Jurkat, Clone E6-1 (cell line): ENCODE measurements around the gene TMEM183A.

Experiments
- DNase-seq: peaks from one replicate; pipeline ENCODE4 v3.0.0-alpha.2; 2011; ENCODE audit warnings: low read depth, low spot score
- H3K4me3 ChIP-seq: 2 replicates; pipeline ENCODE4 v1.5.1; 2011; ENCODE audit warnings: mild to moderate bottlenecking, low read length, control low read depth, moderate library complexity

Gene TMEM183A

DNA sequence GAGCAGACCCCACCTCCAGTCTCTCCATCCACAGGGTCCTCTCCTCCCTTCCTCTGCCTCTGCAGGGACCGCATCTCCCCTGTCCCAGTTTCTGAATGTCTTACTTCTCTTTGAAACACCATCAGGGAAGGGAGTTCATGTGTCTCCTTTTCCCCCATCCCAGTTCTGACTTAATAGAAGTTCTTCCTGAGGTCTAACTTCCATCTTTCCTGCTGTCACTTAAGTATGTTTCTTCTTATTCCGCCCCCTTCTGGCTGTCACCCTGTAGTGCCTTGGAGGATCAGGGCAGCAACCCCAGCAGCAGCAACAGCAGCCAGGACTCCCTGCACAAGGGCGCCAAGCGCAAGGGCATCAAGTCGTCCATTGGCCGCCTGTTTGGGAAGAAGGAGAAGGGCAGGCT, 49.3 kb downstream of the TMEM183A start:
- DNase-seq: no peak
- H3K4me3 ChIP-seq: no peak overlapping the region

DNA sequence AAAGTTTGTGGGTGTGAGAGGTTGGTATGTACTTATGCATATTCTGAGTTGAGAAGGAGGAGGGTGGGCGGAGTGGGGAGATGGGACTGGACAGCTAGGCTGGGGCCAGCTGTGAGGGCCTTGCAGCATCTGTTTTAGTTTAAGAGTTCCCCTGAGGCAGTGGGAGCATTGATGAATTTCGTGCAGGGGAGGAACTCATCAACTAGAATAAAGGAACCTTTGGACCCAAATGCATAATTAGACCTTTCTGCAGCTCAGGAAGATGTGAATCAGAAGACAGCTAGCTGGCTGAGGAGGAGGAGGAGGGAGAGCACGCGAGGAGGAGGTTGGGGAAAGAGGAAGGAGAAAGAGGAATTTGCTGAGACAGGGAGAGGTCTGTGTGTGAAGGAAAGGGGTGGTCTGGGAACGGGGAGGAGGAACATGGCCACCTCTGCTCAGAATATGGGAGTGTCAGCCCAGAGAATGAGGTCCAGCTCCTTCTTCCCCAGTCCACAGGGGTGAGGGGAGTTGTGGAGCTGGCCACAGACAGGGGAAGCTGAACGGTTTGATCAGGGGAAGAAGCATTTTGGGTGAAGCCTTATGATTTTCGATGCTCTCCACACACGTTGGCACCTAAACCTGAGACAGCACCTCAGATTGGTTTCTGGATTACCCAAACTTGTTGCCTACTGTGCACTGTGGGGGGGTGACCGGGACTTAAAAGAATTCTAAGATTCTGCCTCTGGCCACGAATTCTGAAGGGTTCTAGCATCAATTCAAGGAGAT, 50.9 kb downstream of the TMEM183A start:
- DNase-seq: no peak
- H3K4me3 ChIP-seq: no peak overlapping the region

DNA sequence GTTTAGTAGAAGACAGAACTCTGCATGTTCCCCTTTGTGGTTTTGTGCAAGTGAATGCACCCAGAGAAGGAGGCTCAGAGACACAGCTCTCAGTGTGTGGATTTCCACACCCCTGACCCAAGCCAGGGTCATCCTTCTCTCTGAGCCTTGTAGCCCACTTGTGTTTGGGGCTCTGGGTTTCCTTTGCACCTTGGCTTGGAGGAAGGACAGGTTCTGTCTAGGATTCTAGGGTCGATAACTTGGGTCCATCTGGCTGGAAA, 51.4 kb downstream of the TMEM183A start:
- no peak overlapping the region for H3K4me3 ChIP-seq
- DNase-seq: no peak

GRCh38 chr1:203059485-203059884, 52.3 kb downstream of the TMEM183A start:
- no peak for DNase-seq
- H3K4me3 ChIP-seq: no peak overlapping the region

DNA sequence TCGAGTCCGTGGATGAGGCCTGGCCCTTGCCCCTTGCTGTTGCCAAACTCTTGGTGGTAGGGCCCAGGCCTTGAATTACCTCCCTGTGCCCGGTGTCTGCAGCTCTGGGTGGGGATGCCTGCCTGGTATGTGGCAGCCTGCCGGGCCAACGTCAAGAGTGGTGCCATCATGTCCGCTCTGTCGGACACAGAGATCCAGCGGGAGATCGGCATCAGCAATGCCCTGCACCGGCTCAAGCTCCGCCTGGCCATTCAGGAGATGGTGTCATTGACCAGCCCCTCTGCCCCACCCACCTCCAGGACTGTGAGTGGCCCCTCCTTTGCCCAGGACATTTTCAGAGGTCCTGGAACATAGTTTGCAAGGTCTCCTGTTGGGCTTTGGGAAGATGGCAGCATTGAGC, 52.9 kb downstream of the TMEM183A start:
- no peak for DNase-seq
- no peak overlapping the region for H3K4me3 ChIP-seq

GRCh38 chr1:203063287-203063686, 56.1 kb downstream of the TMEM183A start:
- no peak for DNase-seq
- H3K4me3 ChIP-seq: no peak overlapping the region

DNA sequence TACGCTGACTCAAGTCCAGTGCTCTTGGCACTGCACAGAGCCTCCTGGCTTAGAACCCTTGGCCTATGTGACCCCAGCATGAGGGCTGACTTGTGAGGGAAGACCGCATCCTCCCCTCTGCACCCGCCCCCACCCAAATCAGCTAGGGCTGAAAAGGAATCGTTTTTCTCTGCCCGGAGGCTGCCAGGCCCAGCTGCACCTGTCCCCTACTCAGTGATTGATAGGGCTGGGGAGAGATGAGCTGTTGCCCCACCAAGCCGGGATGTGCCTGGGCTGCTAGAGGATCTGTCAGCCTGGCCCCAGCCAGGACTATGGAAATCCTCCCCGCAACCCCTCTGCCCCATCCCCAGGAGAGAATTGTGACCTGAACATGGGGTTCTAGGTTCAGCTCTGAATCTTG, 58.0 kb downstream of the TMEM183A start:
- no peak for DNase-seq
- H3K4me3 ChIP-seq: no peak overlapping the region

DNA sequence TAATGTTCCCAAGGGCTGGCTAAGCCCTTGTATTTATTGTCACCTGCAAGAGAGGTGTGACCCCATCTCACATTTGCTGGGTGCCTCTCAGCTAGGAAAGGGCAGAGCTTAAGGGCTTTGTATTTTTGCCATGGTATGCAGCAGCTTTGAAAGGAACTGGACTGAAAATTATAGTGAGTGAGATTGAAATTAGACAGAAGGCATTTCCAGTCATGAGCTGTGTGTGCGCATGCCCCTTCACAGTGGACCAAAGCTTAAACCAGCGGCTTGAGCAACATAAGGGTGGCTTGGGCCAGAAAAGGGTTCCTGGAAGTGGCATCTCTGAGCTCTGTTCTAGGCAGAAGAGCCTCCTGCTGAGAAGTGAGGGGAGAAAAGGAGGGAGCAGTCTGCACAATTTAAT, 58.8 kb downstream of the TMEM183A start:
- H3K4me3 ChIP-seq: no peak overlapping the region
- no peak for DNase-seq

GRCh38 chr1:203066965-203067364, 59.8 kb downstream of the TMEM183A start:
- DNase-seq: no peak
- H3K4me3 ChIP-seq: no peak overlapping the region

DNA sequence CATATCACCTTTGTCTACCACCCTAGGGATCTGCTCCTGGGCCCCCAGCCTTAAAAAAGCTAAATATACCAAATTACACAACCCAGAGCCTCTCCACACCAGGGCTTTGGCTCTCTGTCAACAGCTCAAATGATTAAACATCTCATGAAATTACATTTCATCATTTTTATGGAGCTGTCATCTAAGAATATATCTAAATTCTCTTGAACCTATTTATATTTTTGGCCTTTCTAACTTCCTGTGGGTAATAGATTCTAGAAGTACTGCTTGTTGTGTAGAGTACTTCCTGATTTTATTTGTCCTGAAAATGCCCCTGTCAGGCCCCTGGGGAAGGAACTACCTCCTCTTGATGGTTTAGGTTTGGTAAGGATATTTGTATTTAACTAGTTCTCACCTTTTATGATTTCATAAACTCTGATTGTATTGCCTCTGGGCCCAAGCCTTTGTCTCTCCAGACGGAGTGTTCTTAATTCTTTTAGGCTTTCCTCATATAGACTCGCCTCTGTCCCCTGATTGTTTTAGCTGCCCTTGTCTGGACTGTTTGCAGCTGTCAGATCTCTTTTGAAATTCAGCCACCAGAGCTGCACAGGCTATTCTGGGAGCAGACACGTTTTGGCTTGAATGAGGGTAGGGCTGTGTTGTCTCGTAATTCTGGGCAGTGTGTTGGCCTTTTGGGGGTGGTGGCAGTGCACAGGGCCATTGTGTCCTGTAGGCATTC, 62.0 kb downstream of the TMEM183A start:
- no peak overlapping the region for H3K4me3 ChIP-seq
- DNase-seq: no peak

GRCh38 chr1:203072002-203072602, 64.9 kb downstream of the TMEM183A start:
- no peak for DNase-seq
- H3K4me3 ChIP-seq: no peak overlapping the region

GRCh38 chr1:203072911-203073310, 65.7 kb downstream of the TMEM183A start:
- DNase-seq: no peak

DNA sequence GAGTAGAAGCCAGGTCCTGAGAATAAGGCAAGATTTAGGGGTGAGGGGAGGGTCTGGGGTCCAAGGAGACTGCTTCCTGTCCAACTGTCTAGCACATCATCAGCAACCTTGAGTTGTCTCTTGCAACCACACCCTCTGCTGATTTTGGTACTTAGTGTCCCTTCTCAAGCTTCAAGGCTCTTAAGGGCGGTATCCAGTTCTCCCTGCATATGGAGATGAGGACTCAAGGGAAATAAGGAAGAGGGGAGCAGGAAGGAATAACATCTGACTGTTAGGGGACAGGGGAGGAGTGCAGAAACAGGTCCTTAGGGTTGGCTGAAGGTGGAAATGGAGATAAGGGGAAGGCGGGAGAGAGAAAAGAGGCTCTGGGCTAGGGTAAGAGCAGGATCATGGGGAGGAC, 66.3 kb downstream of the TMEM183A start:
- H3K4me3 ChIP-seq: no peak overlapping the region
- DNase-seq: no peak

More at GRCh38 chr1:203072911-203073310, 65.7 kb downstream of the TMEM183A start:
- no peak overlapping the region for H3K4me3 ChIP-seq
